Ishikawa (cell line): ENCODE data around the gene DGKG.

Source experiments
- CEBPB ChIP-seq: IDR thresholded peaks from 2 replicates; pipeline ENCODE4 v1.6.1; 2012
- CREB1 ChIP-seq: IDR thresholded peaks from 2 replicates; pipeline ENCODE4 v1.6.1; 2012; ENCODE audit warnings: low read depth
- EGR1 ChIP-seq: IDR thresholded peaks from 2 replicates; pipeline ENCODE4 v1.6.1; 2012
- EP300 ChIP-seq: IDR thresholded peaks from 2 replicates; pipeline ENCODE4 v1.6.1; 2012; ENCODE audit warnings: borderline replicate concordance
- FOXM1 ChIP-seq: IDR thresholded peaks from 2 replicates; pipeline ENCODE4 v1.6.1; 2012; ENCODE audit warnings: low read depth, borderline replicate concordance
- NFIC ChIP-seq: IDR thresholded peaks from 2 replicates; pipeline ENCODE4 v1.6.1; 2012
- RAD21 ChIP-seq: IDR thresholded peaks from 2 replicates; pipeline ENCODE4 v1.6.1; 2012; ENCODE audit warnings: low read depth
- TAF1 ChIP-seq: IDR thresholded peaks from 2 replicates; pipeline ENCODE4 v1.6.1; 2012; ENCODE audit warnings: low read depth, mild to moderate bottlenecking
- TCF12 ChIP-seq: IDR thresholded peaks from 2 replicates; pipeline ENCODE4 v1.6.1; 2012; ENCODE audit warnings: low read depth
- TEAD4 ChIP-seq: IDR thresholded peaks from 2 replicates; pipeline ENCODE4 v1.6.1; 2012
- YY1 ChIP-seq: IDR thresholded peaks from 2 replicates; pipeline ENCODE4 v1.6.1; 2012; ENCODE audit warnings: low read depth
- ZBTB7A ChIP-seq: IDR thresholded peaks from 2 replicates; pipeline ENCODE4 v1.6.1; 2012; ENCODE audit warnings: low read depth
- TF ChIP-seq, protein P1 (sequence below): IDR thresholded peaks from 2 replicates; pipeline ENCODE4 v1.6.1; 2012
- TF ChIP-seq, protein P2 (sequence below): IDR thresholded peaks from 2 replicates; pipeline ENCODE4 v1.6.1; 2012; ENCODE audit warnings: low read depth, mild to moderate bottlenecking
- TF ChIP-seq, protein P3 (sequence below): IDR thresholded peaks from 2 replicates; pipeline ENCODE4 v1.6.1; 2012

DGKG gene

DNA sequence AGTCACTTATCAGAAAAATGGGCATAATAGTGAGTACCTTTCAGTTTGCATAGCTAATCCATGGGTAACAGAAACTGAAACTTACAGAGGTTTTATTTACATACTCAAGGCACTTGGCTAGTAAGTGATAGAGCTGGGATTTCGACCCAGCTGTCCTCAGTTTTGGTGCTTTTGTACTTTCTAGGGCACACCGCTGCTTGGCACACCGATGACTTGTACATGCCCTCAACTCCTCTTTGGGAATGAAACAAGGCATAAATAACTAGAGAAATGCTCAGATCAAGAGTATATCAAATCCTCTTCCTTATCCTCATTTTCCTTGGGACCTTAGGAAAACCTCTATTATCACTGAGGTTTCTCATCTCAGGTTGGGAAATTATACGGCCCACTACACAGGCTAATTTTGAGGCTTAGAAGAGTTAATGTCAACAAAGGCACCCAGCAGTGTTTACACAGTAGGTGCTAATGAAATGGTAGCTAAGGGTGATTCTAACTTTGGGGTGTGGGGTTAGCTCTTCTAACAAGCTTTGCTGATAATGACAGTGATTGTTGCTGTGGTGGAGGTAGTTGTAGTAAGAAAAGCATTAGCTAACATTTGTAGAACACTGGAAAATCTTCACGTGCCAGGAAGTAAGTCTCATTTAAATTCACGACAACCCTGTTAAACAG is 20.3 kb upstream of the DGKG start:
- TF ChIP-seq NFIC (no peak), EP300 (no peak), ZBTB7A (no peak), FOXM1 (no peak), YY1 (no peak), RAD21 (no peak), EGR1 (no peak), TAF1 (no peak), TCF12 (no peak)
- TF ChIP-seq, protein P1, sequence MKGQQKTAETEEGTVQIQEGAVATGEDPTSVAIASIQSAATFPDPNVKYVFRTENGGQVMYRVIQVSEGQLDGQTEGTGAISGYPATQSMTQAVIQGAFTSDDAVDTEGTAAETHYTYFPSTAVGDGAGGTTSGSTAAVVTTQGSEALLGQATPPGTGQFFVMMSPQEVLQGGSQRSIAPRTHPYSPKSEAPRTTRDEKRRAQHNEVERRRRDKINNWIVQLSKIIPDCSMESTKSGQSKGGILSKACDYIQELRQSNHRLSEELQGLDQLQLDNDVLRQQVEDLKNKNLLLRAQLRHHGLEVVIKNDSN = no peak
- TF ChIP-seq, protein P2, sequence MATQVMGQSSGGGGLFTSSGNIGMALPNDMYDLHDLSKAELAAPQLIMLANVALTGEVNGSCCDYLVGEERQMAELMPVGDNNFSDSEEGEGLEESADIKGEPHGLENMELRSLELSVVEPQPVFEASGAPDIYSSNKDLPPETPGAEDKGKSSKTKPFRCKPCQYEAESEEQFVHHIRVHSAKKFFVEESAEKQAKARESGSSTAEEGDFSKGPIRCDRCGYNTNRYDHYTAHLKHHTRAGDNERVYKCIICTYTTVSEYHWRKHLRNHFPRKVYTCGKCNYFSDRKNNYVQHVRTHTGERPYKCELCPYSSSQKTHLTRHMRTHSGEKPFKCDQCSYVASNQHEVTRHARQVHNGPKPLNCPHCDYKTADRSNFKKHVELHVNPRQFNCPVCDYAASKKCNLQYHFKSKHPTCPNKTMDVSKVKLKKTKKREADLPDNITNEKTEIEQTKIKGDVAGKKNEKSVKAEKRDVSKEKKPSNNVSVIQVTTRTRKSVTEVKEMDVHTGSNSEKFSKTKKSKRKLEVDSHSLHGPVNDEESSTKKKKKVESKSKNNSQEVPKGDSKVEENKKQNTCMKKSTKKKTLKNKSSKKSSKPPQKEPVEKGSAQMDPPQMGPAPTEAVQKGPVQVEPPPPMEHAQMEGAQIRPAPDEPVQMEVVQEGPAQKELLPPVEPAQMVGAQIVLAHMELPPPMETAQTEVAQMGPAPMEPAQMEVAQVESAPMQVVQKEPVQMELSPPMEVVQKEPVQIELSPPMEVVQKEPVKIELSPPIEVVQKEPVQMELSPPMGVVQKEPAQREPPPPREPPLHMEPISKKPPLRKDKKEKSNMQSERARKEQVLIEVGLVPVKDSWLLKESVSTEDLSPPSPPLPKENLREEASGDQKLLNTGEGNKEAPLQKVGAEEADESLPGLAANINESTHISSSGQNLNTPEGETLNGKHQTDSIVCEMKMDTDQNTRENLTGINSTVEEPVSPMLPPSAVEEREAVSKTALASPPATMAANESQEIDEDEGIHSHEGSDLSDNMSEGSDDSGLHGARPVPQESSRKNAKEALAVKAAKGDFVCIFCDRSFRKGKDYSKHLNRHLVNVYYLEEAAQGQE = no peak
- TF ChIP-seq, protein P3, sequence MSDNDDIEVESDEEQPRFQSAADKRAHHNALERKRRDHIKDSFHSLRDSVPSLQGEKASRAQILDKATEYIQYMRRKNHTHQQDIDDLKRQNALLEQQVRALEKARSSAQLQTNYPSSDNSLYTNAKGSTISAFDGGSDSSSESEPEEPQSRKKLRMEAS = no peak

DNA sequence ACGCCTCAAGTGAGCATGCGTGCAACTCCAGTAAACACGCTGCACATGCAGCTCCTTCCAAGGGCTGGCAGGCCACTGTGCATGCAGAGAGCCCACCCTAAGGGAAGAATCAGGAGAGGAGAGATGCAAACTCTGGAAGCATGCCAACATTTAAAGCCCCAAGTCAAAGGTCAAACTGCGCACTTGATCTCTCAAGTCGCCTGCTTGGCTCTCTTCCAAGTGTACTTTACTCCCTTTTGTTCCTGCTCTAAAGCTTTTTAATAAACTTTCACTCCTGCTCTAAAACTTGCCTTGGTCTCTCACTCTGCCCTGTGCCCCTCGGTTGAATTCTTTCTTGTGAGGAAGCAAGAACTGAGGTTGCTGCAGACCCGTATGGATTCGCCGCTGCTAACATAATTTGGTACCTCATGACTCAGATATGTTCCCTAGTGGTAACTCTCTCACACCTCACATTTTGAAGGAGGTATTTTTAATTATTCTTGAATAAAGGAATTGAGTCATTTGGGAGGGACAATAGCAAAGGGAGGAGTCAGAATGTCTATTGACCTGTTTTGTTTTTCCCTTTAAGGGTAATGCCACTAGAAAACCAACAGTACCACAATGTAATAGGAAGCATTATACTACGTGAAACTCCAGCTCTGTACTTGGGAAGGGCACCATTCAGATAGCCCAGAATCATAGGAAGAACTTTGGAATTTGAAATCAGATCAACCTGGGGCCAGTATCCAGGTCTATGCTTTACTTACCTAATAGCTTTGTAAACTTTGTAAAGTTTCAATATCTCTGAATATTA is 19.6 kb upstream of the DGKG start:
- TF ChIP-seq CEBPB (no peak), RAD21 (no peak), TEAD4 (no peak), NFIC (no peak; the same call in 1 of the 2 replicates), EP300 (no peak)
- TF ChIP-seq, protein P1 = no peak

DNA sequence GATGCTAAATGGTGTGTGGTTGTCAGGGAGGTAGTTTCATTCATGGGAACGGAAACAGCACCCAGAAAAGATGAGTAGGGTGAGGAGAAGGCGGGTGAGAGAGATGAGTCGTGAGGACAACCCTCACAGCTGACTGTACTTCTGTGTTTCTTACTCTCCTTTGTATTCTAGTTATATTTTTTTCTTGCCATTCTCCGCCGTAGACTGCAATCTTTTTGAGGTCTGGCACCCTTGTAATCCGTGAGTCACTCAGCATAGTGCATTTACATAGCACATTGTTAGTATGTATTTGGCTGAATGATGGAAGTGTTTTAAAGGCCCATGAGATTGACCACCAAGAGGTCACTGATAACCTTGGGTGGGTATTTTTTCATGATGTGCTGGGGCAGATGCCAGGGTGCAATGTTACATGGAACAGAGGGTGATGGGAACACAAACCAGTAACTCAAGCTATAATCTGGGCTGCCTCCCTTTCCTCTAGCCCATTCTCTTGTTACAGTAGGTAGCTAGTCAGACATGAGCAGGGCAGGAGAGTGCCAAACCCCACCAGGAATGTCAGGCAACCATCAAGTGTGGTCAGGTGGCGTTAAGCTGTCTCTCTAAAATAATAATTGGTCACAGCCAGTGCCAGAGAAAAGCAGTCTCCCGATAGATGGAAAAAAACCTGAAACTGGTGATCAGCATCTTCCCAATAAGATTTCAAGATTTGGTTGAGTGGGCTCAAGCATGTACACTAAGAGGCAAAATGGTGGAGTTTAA is 18.8 kb upstream of the DGKG start:
- TF ChIP-seq RAD21 (no peak), TEAD4 (no peak), ZBTB7A (no peak), EGR1 (no peak), EP300 (no peak), CREB1 (no peak), NFIC (no peak), CEBPB (no peak), YY1 (no peak)
- TF ChIP-seq, protein P2 = no peak
- TF ChIP-seq, protein P1 = no peak
- TF ChIP-seq, protein P3 = no peak

- no peak for TF ChIP-seq RAD21
- TF ChIP-seq CEBPB = no peak
- TF ChIP-seq TAF1 = no peak
- TF ChIP-seq, protein P2 = no peak
- TF ChIP-seq EGR1 = no peak
- TF ChIP-seq NFIC = no peak
- TF ChIP-seq TEAD4 = no peak
- no peak for TF ChIP-seq TCF12
- no peak for TF ChIP-seq YY1
Observed at GRCh38 chr3:186375443-186375842, 13.4 kb upstream of the DGKG start.
